GM18526 (cell line): ENCODE measurements around the gene IDI1.

Source experiments
- POLR2A ChIP-seq: IDR thresholded peaks from 3 replicates; pipeline ENCODE4 v1.6.1; 2011; ENCODE audit not compliant: insufficient read length; ENCODE audit errors: extremely low read depth

Gene IDI1

GRCh38 chr10:1074052-1074747, 25.3 kb upstream of the IDI1 start:
- no peak for TF ChIP-seq POLR2A

- TF ChIP-seq POLR2A, result no peak
These were observed 22.0 kb upstream of the IDI1 start for GRCh38 chr10:1070919-1071318.

- no peak for TF ChIP-seq POLR2A
These were observed 19.8 kb upstream of the IDI1 start for GRCh38 chr10:1068380-1069361.

- no peak for TF ChIP-seq POLR2A
These were observed 16.0 kb upstream of the IDI1 start for GRCh38 chr10:1064964-1065247.

GRCh38 chr10:1063232-1063865, 14.4 kb upstream of the IDI1 start:
- TF ChIP-seq POLR2A, result no peak

GRCh38 chr10:1061930-1062774, 13.2 kb upstream of the IDI1 start:
- no peak for TF ChIP-seq POLR2A

GRCh38 chr10:1059902-1060301, 11.0 kb upstream of the IDI1 start:
- TF ChIP-seq POLR2A, result no peak

GRCh38 chr10:1058017-1058416, 9.1 kb upstream of the IDI1 start:
- no peak for TF ChIP-seq POLR2A

GRCh38 chr10:1057106-1057657, 8.3 kb upstream of the IDI1 start:
- TF ChIP-seq POLR2A, result no peak

- TF ChIP-seq POLR2A, result peak; percentile 71
These were observed 7.6 kb upstream of the IDI1 start, which contains the start of gene WDR37 for GRCh38 chr10:1056326-1057105. WDR37 (plus strand) TSS chr10:1056385; CDS start chr10:1072156, 15,771 bp downstream.

- TF ChIP-seq POLR2A, result no peak
These were observed 5.8 kb upstream of the IDI1 start for GRCh38 chr10:1054684-1055083.

GRCh38 chr10:1050554-1050953, 1.6 kb upstream of the IDI1 start:
- no peak for TF ChIP-seq POLR2A

GRCh38 chr10:1050145-1050544, 1.2 kb upstream of the IDI1 start:
- no peak for TF ChIP-seq POLR2A

GRCh38 chr10:1049425-1049958, 573 bp upstream of the IDI1 start:
- TF ChIP-seq POLR2A, result no peak
